Neural crest cell (in vitro differentiated cells): ENCODE results near the gene RGS7. TPM values are rescaled to one million over a fixed set of nuclear protein-coding genes. Genes with fewer than 3 reads are reported as not detected.

ENCODE experiments used
- DNase-seq: peaks from one replicate; pipeline ENCODE4 v3.0.0; 2021; ENCODE audit warnings: low read depth, mixed read lengths, low spot score
- H3K27ac Mint-ChIP-seq: one replicate; pipeline ENCODE4 v1.8.0; 2021; ENCODE audit warnings: mild to moderate bottlenecking, mixed read lengths; ENCODE audit not compliant: unreplicated experiment
- H3K27me3 Mint-ChIP-seq: 2 replicates; pipeline ENCODE4 v1.8.0; 2021; ENCODE audit warnings: low read depth, mild to moderate bottlenecking, mixed read lengths
- H3K36me3 Mint-ChIP-seq: 2 replicates; pipeline ENCODE4 v1.8.0; 2021; ENCODE audit warnings: low read depth, mild to moderate bottlenecking, mixed read lengths
- H3K4me1 Mint-ChIP-seq: 2 replicates; pipeline ENCODE4 v1.8.0; 2021; ENCODE audit warnings: mixed read lengths
- H3K4me3 Mint-ChIP-seq: one replicate; pipeline ENCODE4 v1.8.0; 2021; ENCODE audit warnings: mild to moderate bottlenecking, mixed read lengths
- H3K9me3 Mint-ChIP-seq: 2 replicates; pipeline ENCODE4 v1.8.0; 2021; ENCODE audit warnings: mixed read lengths
- CTCF ChIP-seq: fragments of 200-600 bp; sonication (generic); conservative IDR thresholded peaks from 2 replicates; pipeline ENCODE4 v1.5.0; 2021; ENCODE audit warnings: antibody characterized with exemption, mild to moderate bottlenecking
- total RNA-seq: library from RNA; stranded (reverse); gene quantifications from 2 replicates; pipeline ENCODE4 v1.2.1, GENCODE V29; 2021

Gene RGS7
- total RNA-seq, 1 donor from 2014 or later, result 0.65 TPM

GRCh38 chr1:240823357-240823756, 533.6 kb downstream of the RGS7 start:
- Mint-ChIP-seq H3K9me3 (peaks cover 2% of the 10 kb centered on the region), H3K27ac (no peak overlapping the region), H3K36me3 (no peaks in the 10 kb centered on the region), H3K4me1 (no peaks in the 10 kb centered on the region), H3K4me3 (no peak overlapping the region), H3K27me3 (no peaks in the 10 kb centered on the region)
- TF ChIP-seq CTCF, result no peak
- no peak for DNase-seq

- H3K4me1 Mint-ChIP-seq, result no peaks in the 10 kb centered on the region
- no peaks in the 10 kb centered on the region for H3K36me3 Mint-ChIP-seq
- peaks cover 2% of the 10 kb centered on the region for H3K9me3 Mint-ChIP-seq
- H3K4me3 Mint-ChIP-seq, result no peak overlapping the region
- no peak for TF ChIP-seq CTCF
- DNase-seq, result no peak
- no peak overlapping the region for H3K27ac Mint-ChIP-seq
- H3K27me3 Mint-ChIP-seq, result no peaks in the 10 kb centered on the region
Measured at GRCh38 chr1:240821925-240822324, 535.1 kb downstream of the RGS7 start.

GRCh38 chr1:240820816-240821215, 536.2 kb downstream of the RGS7 start:
- no peak for TF ChIP-seq CTCF
- peaks cover 2% of the 10 kb centered on the region for H3K9me3 Mint-ChIP-seq
- DNase-seq, result no peak
- no peaks in the 10 kb centered on the region for H3K4me1 Mint-ChIP-seq
- no peak overlapping the region for H3K4me3 Mint-ChIP-seq
- H3K27me3 Mint-ChIP-seq, result no peaks in the 10 kb centered on the region
- H3K36me3 Mint-ChIP-seq, result no peaks in the 10 kb centered on the region
- no peak overlapping the region for H3K27ac Mint-ChIP-seq

- no peak overlapping the region for H3K27ac Mint-ChIP-seq
- H3K36me3 Mint-ChIP-seq, result no peaks in the 10 kb centered on the region
- no peaks in the 10 kb centered on the region for H3K27me3 Mint-ChIP-seq
- peaks cover 6% of the 10 kb centered on the region for H3K4me1 Mint-ChIP-seq
- no peak overlapping the region for H3K4me3 Mint-ChIP-seq
- H3K9me3 Mint-ChIP-seq, result no peaks in the 10 kb centered on the region
- DNase-seq, result no peak
- TF ChIP-seq CTCF, result no peak
Measured at GRCh38 chr1:240816472-240816871, 540.5 kb downstream of the RGS7 start.

GRCh38 chr1:240813720-240814119, 543.3 kb downstream of the RGS7 start:
- H3K9me3 Mint-ChIP-seq, result no peaks in the 10 kb centered on the region
- no peak overlapping the region for H3K27ac Mint-ChIP-seq
- H3K27me3 Mint-ChIP-seq, result no peaks in the 10 kb centered on the region
- H3K4me3 Mint-ChIP-seq, result no peak overlapping the region
- no peak for DNase-seq
- TF ChIP-seq CTCF, result no peak
- no peaks in the 10 kb centered on the region for H3K36me3 Mint-ChIP-seq
- peaks cover 6% of the 10 kb centered on the region for H3K4me1 Mint-ChIP-seq

- no peaks in the 10 kb centered on the region for H3K27me3 Mint-ChIP-seq
- no peaks in the 10 kb centered on the region for H3K36me3 Mint-ChIP-seq
- peaks cover 6% of the 10 kb centered on the region for H3K4me1 Mint-ChIP-seq
- no peak overlapping the region for H3K27ac Mint-ChIP-seq
- no peak overlapping the region for H3K4me3 Mint-ChIP-seq
- DNase-seq, result no peak
- TF ChIP-seq CTCF, result no peak
- H3K9me3 Mint-ChIP-seq, result no peaks in the 10 kb centered on the region
Measured at GRCh38 chr1:240811256-240811655, 545.7 kb downstream of the RGS7 start.
